Subcutaneous abdominal adipose tissue (tissue), 5 donors: ENCODE measurements around the gene RNF115.

Experiments used
- H3K27ac ChIP-seq: one replicate; pipeline ENCODE4 v1.7.0; 2013; ENCODE audit warnings: low read depth, mild to moderate bottlenecking, inconsistent platforms, low read length, moderate library complexity
- H3K27me3 ChIP-seq, 5 donors: one replicate each; pipeline ENCODE4 v1.7.0; 2013; ENCODE audit warnings: low read length in 5 of 5, inconsistent platforms in 1 of 5; ENCODE audit not compliant: control insufficient read depth in 5 of 5, insufficient read depth in 4 of 5
- H3K36me3 ChIP-seq, 5 donors: one replicate each; pipeline ENCODE4 v1.7.0; 2013; ENCODE audit warnings: low read length in 5 of 5; ENCODE audit not compliant: control insufficient read depth in 5 of 5, insufficient read depth in 5 of 5
- H3K4me1 ChIP-seq, 5 donors: one replicate each; pipeline ENCODE4 v1.7.0; 2013; ENCODE audit warnings: low read length in 5 of 5, mild to moderate bottlenecking in 3 of 5, moderate library complexity in 1 of 5; ENCODE audit not compliant: control insufficient read depth in 5 of 5, insufficient read depth in 5 of 5
- H3K4me3 ChIP-seq, 5 donors: one replicate each; pipeline ENCODE4 v1.7.0; 2013; ENCODE audit warnings: low read length in 5 of 5, low read depth in 1 of 5
- H3K9ac ChIP-seq, 5 donors: one replicate each; pipeline ENCODE4 v1.7.0; 2013; ENCODE audit warnings: low read length in 5 of 5, mild to moderate bottlenecking in 4 of 5, moderate library complexity in 3 of 5
- H3K9me3 ChIP-seq, 5 donors: one replicate each; pipeline ENCODE4 v1.7.0; 2013; ENCODE audit warnings: low read length in 5 of 5; ENCODE audit not compliant: control insufficient read depth in 5 of 5
- donor health status: healthy.
- donor health status: healthy.
- donor health status: healthy.
- donor health status: healthy.
- donor health status: healthy.

RNF115 gene

DNA sequence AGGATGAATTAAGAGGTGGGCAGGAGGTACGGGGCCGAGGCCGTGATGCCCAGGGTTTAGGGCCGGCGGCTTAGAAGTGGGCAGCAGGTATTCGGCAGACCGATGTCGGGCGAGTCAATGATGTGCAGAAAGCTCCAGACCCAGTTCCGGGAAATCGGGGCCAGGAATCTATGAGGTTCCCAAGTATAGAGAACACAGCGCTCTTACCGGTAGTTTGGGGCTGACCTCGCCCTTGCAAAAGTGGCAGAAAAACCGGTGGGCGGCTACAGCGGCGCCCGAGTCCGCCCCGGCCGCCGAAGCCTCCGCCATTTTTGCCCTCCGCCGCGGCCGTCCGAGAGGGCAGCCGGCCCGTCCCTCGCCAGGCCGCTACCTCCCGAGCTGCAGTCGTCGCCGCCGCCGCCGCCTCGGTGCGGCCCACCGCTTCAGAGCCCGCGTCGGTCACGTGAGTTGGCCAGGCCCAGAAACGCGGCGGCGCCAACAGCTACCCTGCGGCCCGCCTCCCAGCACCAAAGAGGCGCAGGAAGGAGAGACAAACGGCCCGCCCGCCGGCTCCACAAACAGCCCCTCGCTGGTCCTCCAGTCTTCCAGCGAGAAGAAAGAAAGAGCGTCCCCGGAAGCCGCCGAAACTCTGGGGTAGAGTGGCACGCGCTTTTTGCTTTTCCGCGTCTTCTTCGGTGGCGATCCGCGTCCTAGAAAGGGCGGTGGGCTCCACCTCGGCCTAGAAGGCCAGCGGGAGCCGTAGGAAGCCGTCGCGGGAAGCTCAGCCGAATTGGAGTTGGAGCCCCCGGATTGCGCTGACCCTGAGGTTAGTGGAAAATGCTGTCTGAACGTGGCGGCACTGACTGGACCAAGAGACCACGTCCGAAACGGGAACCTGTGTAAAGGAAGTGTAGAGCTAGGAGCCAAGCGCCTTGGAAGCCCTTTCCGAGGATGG, at the start of gene RNF115, which contains the start of gene POLR3C:
RNF115 (minus strand) TSS at position 531 of the 934 bp plus-strand sequence; CDS start at position 309, 222 bp downstream.
POLR3C (plus strand) TSS at position 636 of the 934 bp plus-strand sequence. CDS start 1,577 bp downstream, outside the sequence.
- Histone ChIP-seq H3K27me3 (no peaks in the 10 kb centered on the region), H3K36me3 (peaks cover 13 to 27% (median 23%) of the 10 kb centered on the region in 5 donors), H3K4me1 (peaks cover 0 to 17% (median 15%) of the 10 kb centered on the region in 5 donors), H3K9me3 (no peaks in the 10 kb centered on the region), H3K27ac (peak within 1 kb of the TSS; percentile 86), H3K4me3 (peak within 1 kb of the TSS; percentile 86 to 98 (median 97)), H3K9ac (peak within 1 kb of the TSS; percentile 93 to 98 (median 95))

DNA sequence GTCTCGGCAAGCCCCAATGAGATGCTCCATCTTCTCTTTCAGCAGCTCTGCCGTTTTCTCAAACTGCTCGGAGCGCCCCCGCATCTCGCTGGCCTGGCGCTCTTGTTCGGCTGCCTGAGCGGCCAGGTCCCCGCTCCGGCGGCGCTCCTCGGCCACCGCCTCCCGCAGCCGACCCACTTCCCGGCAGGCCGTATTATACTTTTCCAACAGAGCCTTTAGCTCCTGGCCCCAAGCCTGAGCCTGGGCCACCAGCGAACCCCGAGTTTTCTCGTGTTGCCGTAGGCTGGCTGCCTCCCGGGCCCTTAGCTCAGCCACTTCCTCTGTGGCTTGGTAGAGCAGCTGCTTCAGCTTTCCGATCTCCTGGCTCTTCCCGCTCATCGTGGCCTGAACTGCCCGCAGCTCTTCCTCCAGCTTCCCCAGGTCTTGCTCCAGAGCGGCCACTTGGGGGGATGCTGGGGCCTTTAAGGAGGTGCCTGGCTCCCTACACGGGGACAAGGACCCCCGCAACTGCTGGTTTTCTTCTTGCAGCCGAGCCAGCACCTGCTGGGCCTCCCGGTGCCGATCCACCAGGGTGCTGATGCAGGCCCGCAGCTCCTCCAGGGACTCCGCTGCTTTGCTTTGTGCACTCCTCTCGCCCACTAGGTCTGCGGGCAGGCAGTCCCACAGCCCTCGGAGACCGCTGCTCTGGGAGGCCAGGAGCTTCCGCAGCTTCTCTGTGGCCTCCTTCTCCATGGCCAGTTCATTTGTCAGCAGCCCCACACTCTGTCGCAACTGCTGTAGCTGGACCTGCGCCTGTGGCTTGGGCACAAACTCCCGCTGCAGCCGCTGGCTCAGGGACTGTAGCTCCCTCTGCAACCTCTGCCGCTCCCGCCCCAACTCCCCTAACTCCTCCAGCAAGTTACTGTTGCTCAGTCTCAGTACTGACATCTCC, 48.4 kb upstream of the RNF115 start:
- H3K27ac ChIP-seq: peak overlapping the region; percentile 41
- peak overlapping the region; percentile 64 to 78 (median 76) for H3K4me3 ChIP-seq
- H3K9ac ChIP-seq: peak overlapping the region; percentile 26 to 89 (median 70)
- H3K36me3 ChIP-seq: peaks cover 0 to 7% (median under 1%) of the 10 kb centered on the region in 5 donors
- H3K4me1 ChIP-seq: peaks cover 2 to 24% (median 21%) of the 10 kb centered on the region in 5 donors
- H3K9me3 ChIP-seq: no peaks in the 10 kb centered on the region
- peaks cover 0 to 4% (median 0%) of the 10 kb centered on the region in 5 donors for H3K27me3 ChIP-seq

DNA sequence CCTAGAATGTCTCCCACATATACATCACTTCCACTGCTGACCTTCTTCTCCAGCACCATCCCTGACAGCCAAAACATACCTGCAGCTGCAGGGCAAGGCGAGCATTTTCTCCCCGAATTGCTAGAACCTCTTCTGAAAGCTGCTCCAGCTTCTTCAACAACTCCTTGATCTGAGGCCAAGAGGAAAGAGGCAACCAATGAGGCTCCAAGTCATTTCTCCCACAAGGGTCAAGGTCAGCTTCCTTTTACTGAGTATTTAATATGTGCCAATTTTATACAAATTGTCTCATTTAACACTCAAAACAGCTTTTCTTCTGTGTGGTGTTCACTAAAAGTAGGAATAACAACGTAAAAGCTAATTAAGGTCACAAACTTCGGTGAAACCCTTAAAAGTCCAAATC, 44.3 kb upstream of the RNF115 start:
- Histone ChIP-seq H3K4me3 (no peak overlapping the region), H3K4me1 (peaks cover 2 to 23% (median 21%) of the 10 kb centered on the region in 5 donors), H3K9ac (no peak overlapping the region), H3K27me3 (no peaks in the 10 kb centered on the region), H3K36me3 (peaks cover 0 to 16% (median 3%) of the 10 kb centered on the region in 5 donors), H3K27ac (no peak overlapping the region), H3K9me3 (no peaks in the 10 kb centered on the region)

DNA sequence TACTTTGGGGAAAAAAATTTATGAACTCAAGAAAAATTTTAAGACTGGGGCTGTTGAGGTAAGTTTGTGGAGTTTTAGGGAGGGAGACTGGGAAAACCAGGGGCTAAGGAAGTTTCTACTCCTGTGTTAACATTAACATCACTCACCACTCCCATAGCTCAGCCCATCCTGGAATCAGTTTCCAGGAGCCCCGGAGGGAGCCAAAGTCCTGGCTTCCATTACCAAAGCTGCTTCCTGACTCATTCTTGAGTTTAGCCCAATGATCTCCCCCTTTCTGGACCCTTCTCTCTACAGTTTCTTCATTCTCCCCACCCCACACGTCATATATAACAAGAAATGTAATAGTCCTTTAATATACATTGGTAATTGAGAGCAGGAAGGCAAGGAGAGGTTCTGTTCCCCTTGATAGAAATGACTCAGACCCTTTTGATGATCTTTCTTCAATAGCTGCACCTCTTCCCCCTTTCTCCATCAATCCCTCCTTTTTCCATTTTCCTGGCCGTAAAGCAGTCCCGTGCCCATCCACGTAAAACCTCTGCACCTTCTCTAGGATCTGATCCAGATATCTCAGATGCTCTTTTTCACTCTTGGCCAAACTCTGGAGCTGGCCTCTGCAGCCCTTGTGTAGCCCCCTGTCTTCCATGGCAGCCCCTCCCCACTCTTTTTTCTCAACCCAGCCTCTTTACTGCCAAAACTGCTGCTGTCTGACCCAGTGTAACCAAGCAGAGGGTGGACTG, 39.6 kb upstream of the RNF115 start:
- Histone ChIP-seq H3K4me1 (peaks cover 4 to 11% (median 7%) of the 10 kb centered on the region in 5 donors), H3K9ac (peak overlapping the region in 1 of 5 donors; percentile 4), H3K36me3 (peaks cover 0 to 16% (median 3%) of the 10 kb centered on the region in 5 donors), H3K27ac (no peak overlapping the region), H3K9me3 (no peaks in the 10 kb centered on the region), H3K4me3 (no peak overlapping the region), H3K27me3 (no peaks in the 10 kb centered on the region)

DNA sequence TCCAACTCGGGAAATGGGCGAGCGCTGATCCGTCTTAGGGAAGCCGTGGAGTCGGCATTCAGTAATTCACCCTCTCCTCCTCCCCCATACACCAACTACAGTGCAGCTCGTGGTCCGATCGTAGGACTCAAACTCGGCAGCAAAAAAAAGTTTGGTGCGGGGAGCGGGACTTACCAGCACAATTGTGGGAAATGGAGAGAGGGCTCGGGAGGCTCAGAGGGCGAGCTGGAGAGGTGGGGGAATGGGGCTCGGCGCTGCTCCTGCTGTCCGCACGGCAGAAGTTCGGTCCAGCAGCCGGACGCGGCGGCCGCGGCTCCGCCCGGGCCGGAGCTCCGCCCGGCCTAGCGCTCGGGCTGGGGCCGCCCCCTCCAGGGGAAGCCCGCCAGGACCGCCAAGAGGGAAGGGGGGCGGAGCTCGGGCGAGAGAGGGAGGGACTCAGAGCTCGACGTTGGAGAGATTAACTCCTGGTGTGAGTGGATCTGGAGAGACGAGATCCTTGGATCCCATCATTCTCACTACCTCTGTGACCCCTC, 35.7 kb upstream of the RNF115 start:
- Histone ChIP-seq H3K9me3 (no peaks in the 10 kb centered on the region), H3K4me3 (peak overlapping the region; percentile 88 to 97 (median 97)), H3K27ac (peak overlapping the region; percentile 79), H3K4me1 (peaks cover 6 to 24% (median 22%) of the 10 kb centered on the region in 5 donors), H3K36me3 (peaks cover 3 to 23% (median 21%) of the 10 kb centered on the region in 5 donors), H3K27me3 (no peaks in the 10 kb centered on the region), H3K9ac (peak overlapping the region; percentile 74 to 90 (median 84))

DNA sequence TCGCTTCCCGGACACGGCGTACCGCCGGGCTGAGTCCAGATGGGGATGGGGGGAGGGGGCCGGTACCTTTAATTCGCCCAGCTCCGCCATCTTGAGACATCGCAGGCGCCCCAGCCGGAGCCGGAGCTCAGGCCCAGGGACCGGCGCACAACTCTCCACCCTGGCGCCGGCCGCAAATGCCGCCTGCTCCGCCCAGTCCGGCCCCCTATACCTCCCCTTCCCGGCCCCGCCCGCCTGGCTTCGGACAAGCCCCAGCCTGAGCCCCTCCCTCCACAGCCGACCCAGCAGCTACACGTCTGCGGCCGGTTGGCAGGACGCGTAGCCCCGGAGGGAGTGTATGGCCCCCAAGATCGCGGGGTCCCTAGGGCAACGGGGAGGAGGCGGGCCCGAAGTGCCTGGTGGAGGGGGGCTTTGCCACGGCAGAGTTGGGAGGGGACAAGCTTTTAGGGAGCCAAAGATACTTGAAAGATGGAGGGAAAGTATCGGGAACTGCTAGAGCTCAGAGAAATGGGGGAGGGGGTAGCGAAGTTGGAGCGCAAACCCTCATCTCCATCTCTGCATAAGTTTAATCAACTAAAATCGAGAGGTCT, 35.1 kb upstream of the RNF115 start, which contains the start of gene PIAS3:
PIAS3 (minus strand) TSS at position 181 of the 590 bp plus-strand sequence; CDS start at position 90, 91 bp downstream.
- H3K4me3 ChIP-seq: peak within 1 kb of the TSS; percentile 88 to 97 (median 97)
- H3K9ac ChIP-seq: peak within 1 kb of the TSS; percentile 74 to 90 (median 84)
- H3K9me3 ChIP-seq: no peaks in the 10 kb centered on the region
- H3K27ac ChIP-seq: peak within 1 kb of the TSS; percentile 79
- peaks cover 3 to 28% (median 27%) of the 10 kb centered on the region in 5 donors for H3K36me3 ChIP-seq
- H3K27me3 ChIP-seq: no peaks in the 10 kb centered on the region
- H3K4me1 ChIP-seq: peaks cover 6 to 24% (median 22%) of the 10 kb centered on the region in 5 donors

- Histone ChIP-seq H3K27me3 (no peaks in the 10 kb centered on the region), H3K36me3 (peaks cover 3 to 34% (median 33%) of the 10 kb centered on the region in 5 donors), H3K4me1 (peaks cover 6 to 23% (median 21%) of the 10 kb centered on the region in 5 donors), H3K9me3 (no peaks in the 10 kb centered on the region), H3K27ac (peak overlapping the region; percentile 79), H3K4me3 (peak overlapping the region; percentile 81 to 97 (median 97)), H3K9ac (peak overlapping the region in 2 of 5 donors; percentile 16 to 84)
These were observed 34.5 kb upstream of the RNF115 start for GRCh38 chr1:145858238-145858900.

GRCh38 chr1:145857170-145857569, 33.3 kb upstream of the RNF115 start:
- peaks cover 3 to 46% (median 42%) of the 10 kb centered on the region in 5 donors for H3K36me3 ChIP-seq
- no peaks in the 10 kb centered on the region for H3K9me3 ChIP-seq
- H3K9ac ChIP-seq: no peak overlapping the region
- H3K4me1 ChIP-seq: peaks cover 6 to 23% (median 21%) of the 10 kb centered on the region in 5 donors
- H3K27ac ChIP-seq: no peak overlapping the region
- H3K27me3 ChIP-seq: no peaks in the 10 kb centered on the region
- no peak overlapping the region for H3K4me3 ChIP-seq
